ENCODE measurements around the gene SDK2. TPM values are rescaled to one million over a fixed set of nuclear protein-coding genes. Genes with fewer than 3 reads are reported as not detected.

The SDK2 gene
- total RNA-seq, 1 experiment from 2014 or later = 0.67 TPM

- CTCF ChIA-PET = no interaction called here
Measured at GRCh38 chr17:73533781-73534180, 110.5 kb downstream of the SDK2 start.

GRCh38 chr17:73533127-73533526, 111.1 kb downstream of the SDK2 start:
- no peak overlapping the region for H3K27ac ChIP-seq (ENCODE audit: low read depth, low read length, poor library complexity, severe bottlenecking)
- TF ChIP-seq EZH2 (IDR thresholded peaks at IDR 0.05; ENCODE audit: borderline replicate concordance, low read depth, low read length, poor library complexity, severe bottlenecking) (no peak), CTCF (conservative IDR thresholded peaks at IDR 0.05; ENCODE audit: low read depth, low read length) (no peak)
- no peaks in the 10 kb centered on the region for H3K27me3 ChIP-seq (replicated peaks; ENCODE audit: insufficient read depth, low read depth, low read length, poor library complexity)
- no peaks in the 10 kb centered on the region for H3K4me1 ChIP-seq (ENCODE audit: insufficient read depth, low read length, poor library complexity, severe bottlenecking)
- POLR2A ChIA-PET (ENCODE audit: low non-redundant PET) = no interaction called here
- intact Hi-C loops (cut with micrococcal nuclease; ENCODE audit: unreplicated experiment) = no loop called here
- no peaks in the 10 kb centered on the region for H3K9me3 ChIP-seq (ENCODE audit: low read depth, low read length, poor library complexity, severe bottlenecking)
- no peaks in the 10 kb centered on the region for H3K36me3 ChIP-seq (ENCODE audit: insufficient read depth, low read length, poor library complexity, severe bottlenecking)
- BruUV-seq (replicated peaks) = no TSS peak
- no peak overlapping the region for H3K4me3 ChIP-seq (ENCODE audit: low read depth, low read length, poor library complexity, severe bottlenecking)
- CTCF ChIA-PET = no interaction called here
- DNase-seq (ENCODE audit: low spot score) = no peak

More at GRCh38 chr17:73533781-73534180, 110.5 kb downstream of the SDK2 start:
- BruUV-seq (replicated peaks) = no TSS peak
- H3K9me3 ChIP-seq (ENCODE audit: low read depth, low read length, poor library complexity, severe bottlenecking) = no peaks in the 10 kb centered on the region
- no peaks in the 10 kb centered on the region for H3K4me1 ChIP-seq (ENCODE audit: insufficient read depth, low read length, poor library complexity, severe bottlenecking)
- H3K4me3 ChIP-seq (ENCODE audit: low read depth, low read length, poor library complexity, severe bottlenecking) = no peak overlapping the region
- intact Hi-C loops (cut with micrococcal nuclease; ENCODE audit: unreplicated experiment) = no loop called here
- H3K27ac ChIP-seq (ENCODE audit: low read depth, low read length, poor library complexity, severe bottlenecking) = no peak overlapping the region
- POLR2A ChIA-PET (ENCODE audit: low non-redundant PET) = no interaction called here
- no peaks in the 10 kb centered on the region for H3K27me3 ChIP-seq (replicated peaks; ENCODE audit: insufficient read depth, low read depth, low read length, poor library complexity)
- H3K36me3 ChIP-seq (ENCODE audit: insufficient read depth, low read length, poor library complexity, severe bottlenecking) = no peaks in the 10 kb centered on the region
- no peak for TF ChIP-seq CTCF (conservative IDR thresholded peaks at IDR 0.05; ENCODE audit: low read depth, low read length)
- TF ChIP-seq EZH2 (IDR thresholded peaks at IDR 0.05; ENCODE audit: borderline replicate concordance, low read depth, low read length, poor library complexity, severe bottlenecking) = no peak
- no peak for DNase-seq (ENCODE audit: low spot score)

- ChIA-PET CTCF (no interaction called here), POLR2A (ENCODE audit: low non-redundant PET) (no interaction called here)
- DNase-seq (ENCODE audit: low spot score) = no peak
- TF ChIP-seq EZH2 (IDR thresholded peaks at IDR 0.05; ENCODE audit: borderline replicate concordance, low read depth, low read length, poor library complexity, severe bottlenecking) (no peak), CTCF (conservative IDR thresholded peaks at IDR 0.05; ENCODE audit: low read depth, low read length) (no peak)
- no peaks in the 10 kb centered on the region for H3K36me3 ChIP-seq (ENCODE audit: insufficient read depth, low read length, poor library complexity, severe bottlenecking)
- intact Hi-C loops (cut with micrococcal nuclease; ENCODE audit: unreplicated experiment) = no loop called here
- no peaks in the 10 kb centered on the region for H3K4me1 ChIP-seq (ENCODE audit: insufficient read depth, low read length, poor library complexity, severe bottlenecking)
- H3K27ac ChIP-seq (ENCODE audit: low read depth, low read length, poor library complexity, severe bottlenecking) = no peak overlapping the region
- H3K9me3 ChIP-seq (ENCODE audit: low read depth, low read length, poor library complexity, severe bottlenecking) = no peaks in the 10 kb centered on the region
- no peaks in the 10 kb centered on the region for H3K27me3 ChIP-seq (replicated peaks; ENCODE audit: insufficient read depth, low read depth, low read length, poor library complexity)
- no peak overlapping the region for H3K4me3 ChIP-seq (ENCODE audit: low read depth, low read length, poor library complexity, severe bottlenecking)
- no TSS peak for BruUV-seq (replicated peaks)
Measured at GRCh38 chr17:73532421-73532901, 111.8 kb downstream of the SDK2 start.
